HFF-Myc (cell line): ENCODE data around the gene SSU72.

ENCODE experiments used
- DNase-seq: peaks from one replicate; pipeline ENCODE4 v3.0.0-alpha.2; 2011; ENCODE audit warnings: low read depth; ENCODE audit errors: extremely low read depth
- H3K4me3 ChIP-seq: replicated peaks from 2 replicates; pipeline ENCODE4 v1.5.1; 2011; ENCODE audit warnings: low read depth, mild to moderate bottlenecking, control low read depth, low read length
- TF ChIP-seq, protein P1 (sequence below): IDR thresholded peaks from 2 replicates; pipeline ENCODE4 v1.5.1; 2012; ENCODE audit warnings: mild to moderate bottlenecking, low read depth, low read length, control low read depth; ENCODE audit errors: missing control alignments

The SSU72 gene

DNA sequence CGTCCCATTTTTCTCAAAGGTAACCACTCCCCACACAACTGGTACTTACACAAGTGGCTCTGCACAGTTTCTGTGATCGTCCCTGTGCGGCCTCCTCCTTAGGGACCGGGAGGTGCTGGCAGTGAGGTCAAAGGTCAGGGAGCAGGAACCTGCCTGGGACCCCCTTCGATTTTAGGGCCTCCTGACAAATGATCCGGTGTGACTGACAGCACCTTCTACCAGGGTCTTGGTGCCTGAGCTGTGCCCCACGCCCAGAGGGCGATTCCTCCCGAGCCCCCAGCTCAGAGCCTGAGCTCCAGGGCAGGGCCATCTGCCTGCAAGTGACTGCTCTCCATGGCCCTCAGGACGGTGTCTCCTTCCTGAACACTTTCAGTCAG lies 22.4 kb downstream of the SSU72 start:
- H3K4me3 ChIP-seq: no peak overlapping the region
- TF ChIP-seq, protein P1, sequence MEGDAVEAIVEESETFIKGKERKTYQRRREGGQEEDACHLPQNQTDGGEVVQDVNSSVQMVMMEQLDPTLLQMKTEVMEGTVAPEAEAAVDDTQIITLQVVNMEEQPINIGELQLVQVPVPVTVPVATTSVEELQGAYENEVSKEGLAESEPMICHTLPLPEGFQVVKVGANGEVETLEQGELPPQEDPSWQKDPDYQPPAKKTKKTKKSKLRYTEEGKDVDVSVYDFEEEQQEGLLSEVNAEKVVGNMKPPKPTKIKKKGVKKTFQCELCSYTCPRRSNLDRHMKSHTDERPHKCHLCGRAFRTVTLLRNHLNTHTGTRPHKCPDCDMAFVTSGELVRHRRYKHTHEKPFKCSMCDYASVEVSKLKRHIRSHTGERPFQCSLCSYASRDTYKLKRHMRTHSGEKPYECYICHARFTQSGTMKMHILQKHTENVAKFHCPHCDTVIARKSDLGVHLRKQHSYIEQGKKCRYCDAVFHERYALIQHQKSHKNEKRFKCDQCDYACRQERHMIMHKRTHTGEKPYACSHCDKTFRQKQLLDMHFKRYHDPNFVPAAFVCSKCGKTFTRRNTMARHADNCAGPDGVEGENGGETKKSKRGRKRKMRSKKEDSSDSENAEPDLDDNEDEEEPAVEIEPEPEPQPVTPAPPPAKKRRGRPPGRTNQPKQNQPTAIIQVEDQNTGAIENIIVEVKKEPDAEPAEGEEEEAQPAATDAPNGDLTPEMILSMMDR: no peak
- DNase-seq: no peak

DNA sequence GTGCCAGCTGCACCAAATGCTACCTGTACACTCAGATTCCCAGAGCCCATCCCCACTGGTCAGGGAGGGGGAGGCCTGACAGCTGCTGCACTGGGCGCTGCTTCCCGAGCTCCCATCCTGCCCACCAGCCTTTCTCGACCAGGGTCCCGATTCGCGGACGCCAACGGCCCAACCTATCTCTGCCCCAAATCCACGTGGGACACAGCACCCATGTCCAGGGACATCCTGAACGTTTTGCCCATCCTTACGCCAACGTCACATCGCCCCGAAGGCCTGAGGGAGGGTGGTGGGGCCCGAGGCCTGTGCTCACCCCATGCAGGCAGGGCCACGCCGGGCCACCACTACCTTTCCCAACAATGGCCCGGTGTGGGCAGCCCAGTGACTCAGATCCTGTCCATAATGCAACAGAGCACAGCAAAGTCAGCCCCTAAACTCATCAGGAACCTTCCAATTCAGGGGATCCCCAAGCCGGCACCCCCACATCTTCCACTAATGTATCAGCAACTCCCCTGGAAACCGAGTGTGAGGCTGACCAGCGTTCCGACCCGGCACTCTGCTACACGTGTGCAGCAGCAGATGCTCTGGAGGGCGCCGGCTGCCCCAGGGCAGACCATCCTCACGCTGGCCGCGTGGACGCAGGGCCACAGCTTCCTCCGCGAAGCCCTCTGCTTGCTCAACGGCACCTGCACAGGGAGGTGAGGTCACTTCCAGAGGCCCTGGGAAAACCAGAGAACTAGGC lies 23.0 kb downstream of the SSU72 start:
- no peak for DNase-seq
- TF ChIP-seq, protein P1: no peak
- H3K4me3 ChIP-seq: no peak overlapping the region

DNA sequence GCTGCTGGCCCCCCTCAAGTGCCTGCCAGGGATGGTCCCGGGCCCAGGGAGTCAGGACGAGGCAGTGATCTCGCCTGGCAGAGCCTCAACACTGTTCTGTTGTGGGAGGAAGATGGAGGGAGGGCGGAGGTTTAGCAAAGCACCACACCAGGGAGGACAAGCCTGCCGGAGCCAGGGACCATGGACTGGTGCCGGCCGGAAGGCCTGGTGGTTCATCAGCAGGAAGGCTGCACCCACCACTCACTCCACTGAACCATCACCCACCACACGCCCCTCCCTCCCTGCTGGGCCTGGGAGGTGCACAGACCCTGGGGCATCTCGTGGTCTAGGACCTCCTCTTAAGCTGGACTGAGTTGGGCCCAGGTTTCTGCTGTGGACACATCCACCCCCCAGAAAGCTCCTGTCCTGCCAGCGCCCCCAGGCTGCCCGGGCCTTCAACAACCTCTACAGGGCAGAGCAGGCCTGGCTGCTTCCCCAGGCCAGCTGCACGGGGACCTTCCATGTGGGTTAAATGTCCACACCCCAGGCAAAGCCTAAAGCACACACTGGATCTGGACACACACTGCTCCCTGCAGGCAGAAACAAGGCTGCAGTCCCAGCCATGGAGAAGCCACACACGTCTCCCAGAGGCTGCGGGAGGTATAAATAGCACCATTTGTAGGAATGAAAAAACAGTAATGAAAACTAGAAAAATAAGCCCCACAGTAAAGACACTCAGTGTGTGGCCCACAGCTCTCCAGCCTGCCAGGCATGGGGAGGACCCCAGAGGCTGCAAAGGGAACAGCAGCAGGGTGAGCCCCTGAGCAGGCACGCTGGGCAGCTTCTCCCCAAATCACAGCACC lies 23.9 kb downstream of the SSU72 start:
- no peak for DNase-seq
- H3K4me3 ChIP-seq: no peak overlapping the region
- TF ChIP-seq, protein P1: peak; percentile 40

DNA sequence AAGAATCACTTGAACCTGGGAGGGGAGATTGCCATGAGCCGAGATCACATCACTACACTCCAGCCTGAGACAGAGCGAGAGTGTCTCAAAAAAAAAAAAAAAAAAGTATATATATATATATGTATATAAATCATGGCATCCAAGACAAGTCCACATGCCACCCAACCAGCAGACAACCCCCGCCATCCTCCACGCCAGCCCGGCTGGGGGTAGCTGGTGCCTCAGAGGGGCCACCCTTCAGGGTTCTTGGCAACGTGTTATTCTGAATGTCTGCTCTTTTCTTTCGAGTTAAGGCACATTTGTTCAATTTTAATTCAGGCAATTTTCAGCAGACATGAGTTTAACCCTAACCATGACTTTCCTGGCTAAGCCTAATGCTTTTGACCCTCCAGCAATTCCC lies 24.6 kb downstream of the SSU72 start:
- DNase-seq: no peak
- H3K4me3 ChIP-seq: no peak overlapping the region
- TF ChIP-seq, protein P1: no peak

DNA sequence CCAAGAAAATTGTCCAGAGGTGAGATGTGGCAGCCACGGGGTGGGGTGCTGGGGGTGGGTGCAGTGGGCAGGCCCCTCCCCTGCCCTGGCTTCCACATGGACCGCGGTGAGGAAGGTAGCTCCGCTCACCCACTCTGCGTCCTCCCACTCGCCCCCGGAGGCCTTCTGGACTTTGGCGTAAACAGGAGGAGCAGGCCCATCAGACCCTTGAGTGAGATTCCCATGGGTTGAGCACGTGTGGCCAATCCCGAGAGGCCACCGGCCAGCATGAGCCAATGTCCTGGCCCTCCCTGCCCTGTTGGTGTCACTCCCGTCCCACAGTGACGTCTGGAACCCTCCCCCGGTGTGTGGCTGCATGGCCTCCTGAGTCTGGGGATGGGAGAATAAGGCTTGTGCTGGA lies 26.1 kb downstream of the SSU72 start:
- no peak overlapping the region for H3K4me3 ChIP-seq
- DNase-seq: no peak
- TF ChIP-seq, protein P1: no peak

DNA sequence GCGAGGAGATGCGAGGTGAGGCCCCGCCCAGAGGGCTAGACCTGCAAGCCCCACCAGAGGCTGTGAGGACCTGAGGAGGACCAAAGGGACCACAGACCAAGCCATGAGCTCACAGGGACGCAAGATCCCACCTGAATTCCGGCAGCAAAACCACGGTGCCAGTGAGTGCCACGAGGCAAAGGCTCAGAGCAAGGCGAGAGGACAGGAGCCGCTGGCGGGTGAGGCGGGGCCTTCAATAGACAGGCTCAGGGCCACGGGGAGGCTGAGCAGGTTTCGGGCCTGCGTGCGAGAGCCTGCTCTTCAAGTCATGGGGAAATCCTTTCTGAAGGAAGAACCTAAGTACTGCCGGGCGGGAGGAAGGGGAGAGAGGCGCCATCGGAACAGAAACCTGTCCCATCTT lies 27.2 kb downstream of the SSU72 start:
- TF ChIP-seq, protein P1: no peak
- no peak overlapping the region for H3K4me3 ChIP-seq
- no peak for DNase-seq
